ENCODE results near the gene ABHD14A.

ABHD14A gene

DNA sequence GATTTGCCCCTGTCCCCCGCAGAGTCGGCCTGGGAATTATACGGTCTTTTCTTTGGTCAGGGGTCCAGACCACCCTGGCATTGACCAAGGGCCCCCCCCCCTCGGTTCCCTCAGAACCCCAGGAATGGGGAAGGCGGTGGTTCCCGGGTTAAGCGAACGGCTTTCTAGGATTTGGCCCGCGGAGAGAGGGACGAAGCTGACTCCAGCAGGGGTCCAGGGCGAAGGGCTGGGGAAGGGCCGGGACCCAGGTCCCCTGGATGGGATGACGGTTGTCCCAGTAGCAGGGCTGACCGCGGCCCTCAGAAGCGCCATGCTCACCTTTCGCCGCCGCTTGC lies 33.4 kb upstream of the ABHD14A start:
- FAIRE-seq, result no peak

DNA sequence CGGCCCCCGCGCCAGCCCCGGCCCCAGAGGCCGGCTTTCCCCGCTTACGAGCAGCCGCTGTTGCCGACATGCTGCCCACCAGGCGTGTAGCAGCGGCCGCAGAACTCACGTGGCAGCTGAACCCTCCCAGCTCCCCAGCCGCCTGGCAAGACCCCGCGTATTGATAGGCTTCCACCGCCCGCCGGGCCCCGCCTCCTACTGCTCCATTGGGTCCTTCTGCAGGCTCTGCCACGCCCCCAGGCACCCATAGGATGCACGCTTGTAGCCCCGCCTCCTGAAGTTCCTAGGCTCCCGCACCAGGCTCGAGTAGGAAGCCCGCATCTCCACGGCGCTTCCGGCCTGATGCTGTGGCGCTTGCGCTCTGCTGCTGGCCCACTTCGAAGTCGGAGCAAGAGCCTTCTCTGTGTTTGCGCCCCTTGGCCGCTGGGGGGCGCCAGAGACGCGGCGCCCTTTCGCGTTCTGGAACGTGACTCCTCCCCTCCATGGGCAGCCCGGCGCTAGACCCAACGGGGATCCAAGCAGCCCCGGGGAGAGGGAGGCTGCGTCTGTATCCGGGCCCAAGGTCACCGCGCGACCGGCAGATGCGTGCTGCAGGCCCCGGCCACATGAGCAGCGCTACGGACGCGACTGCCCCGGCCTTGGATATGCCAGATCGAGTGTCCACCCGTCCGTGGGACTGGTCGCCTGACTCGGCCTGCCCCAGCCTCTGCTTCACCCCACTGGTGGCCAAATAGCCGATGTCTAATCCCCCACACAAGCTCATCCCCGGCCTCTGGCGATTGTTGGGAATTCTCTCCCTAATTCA lies 32.9 kb upstream of the ABHD14A start, which contains the start of the genes PARP3 and RRP9:
Gene PARP3 (plus strand): TSS at position 566 of the 805 bp plus-strand sequence. CDS start 993 bp downstream, outside the sequence.
Gene RRP9 (minus strand): TSS at position 107 of the 805 bp plus-strand sequence. CDS start 37 bp downstream, at position 70.
- peak; percentile 99 for FAIRE-seq

GRCh38 chr3:51942603-51943450 lies 32.0 kb upstream of the ABHD14A start:
- FAIRE-seq, result no peak

DNA sequence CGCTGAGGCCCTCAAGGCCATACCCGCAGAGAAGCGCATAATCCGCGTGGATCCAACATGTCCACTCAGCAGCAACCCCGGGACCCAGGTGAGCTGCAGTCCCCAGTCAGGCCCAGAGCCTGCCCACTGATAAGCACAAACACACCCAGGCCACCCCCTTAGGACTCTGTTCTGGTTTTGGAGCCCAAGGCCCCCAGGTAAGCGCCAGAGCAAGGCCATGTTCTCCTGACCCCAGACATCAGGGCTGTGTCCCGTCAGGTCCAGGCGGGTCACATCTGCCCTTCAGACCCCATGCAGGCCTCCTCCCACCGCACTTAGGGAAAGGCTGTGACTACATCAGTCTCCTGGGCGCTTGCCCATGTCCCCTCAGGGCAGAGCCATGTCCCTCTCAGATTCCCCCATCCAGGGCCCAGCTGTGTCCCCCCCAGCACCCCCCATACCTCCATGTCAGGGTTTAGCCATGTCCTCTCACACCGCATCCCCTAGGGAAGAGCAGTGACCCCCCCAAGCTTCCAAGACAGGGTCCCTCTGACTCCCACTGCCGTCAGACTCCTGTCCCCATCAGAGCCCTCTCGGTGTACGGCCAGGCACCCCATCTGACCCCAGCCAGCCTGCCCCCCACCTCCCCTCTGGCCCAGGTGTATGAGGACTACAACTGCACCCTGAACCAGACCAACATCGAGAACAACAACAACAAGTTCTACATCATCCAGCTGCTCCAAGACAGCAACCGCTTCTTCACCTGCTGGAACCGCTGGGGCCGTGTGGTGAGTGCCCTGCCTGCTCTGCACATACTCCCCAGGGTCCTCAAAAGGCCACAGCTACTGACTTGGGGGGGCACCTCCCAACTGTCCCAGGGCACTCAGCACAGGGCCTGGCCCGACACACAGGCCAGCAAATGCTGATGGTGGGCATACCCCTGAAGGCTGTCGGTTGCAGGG lies 31.1 kb upstream of the ABHD14A start:
- no peak for FAIRE-seq

- FAIRE-seq, result no peak
Measured at GRCh38 chr3:51944451-51945021, 30.3 kb upstream of the ABHD14A start.

DNA sequence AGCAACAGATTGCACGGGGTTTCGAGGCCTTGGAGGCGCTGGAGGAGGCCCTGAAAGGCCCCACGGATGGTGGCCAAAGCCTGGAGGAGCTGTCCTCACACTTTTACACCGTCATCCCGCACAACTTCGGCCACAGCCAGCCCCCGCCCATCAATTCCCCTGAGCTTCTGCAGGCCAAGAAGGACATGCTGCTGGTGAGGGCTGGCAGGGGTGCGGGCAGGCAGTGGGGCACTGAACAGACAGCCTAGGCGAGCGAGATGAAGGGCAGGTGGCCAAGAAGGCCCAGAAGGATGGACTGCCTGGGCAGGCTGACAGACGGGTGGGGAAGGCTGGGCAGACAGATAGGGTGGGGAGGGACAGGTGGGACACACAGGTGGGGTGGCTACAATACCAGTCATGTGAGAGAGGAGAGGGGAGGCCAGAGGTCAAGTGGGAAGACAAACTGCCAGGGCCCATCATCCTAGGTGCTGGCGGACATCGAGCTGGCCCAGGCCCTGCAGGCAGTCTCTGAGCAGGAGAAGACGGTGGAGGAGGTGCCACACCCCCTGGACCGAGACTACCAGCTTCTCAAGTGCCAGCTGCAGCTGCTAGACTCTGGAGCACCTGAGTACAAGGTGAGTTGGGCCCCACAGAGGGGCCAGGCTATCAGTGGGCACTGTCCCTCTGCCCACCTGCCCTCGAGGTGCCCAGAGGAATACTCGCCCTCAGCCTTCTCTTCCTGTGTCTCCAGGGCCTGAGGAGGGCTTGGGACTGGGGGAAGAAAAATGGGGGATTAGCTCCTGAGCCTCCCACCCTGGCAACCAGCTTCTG lies 29.6 kb upstream of the ABHD14A start:
- FAIRE-seq, result no peak

GRCh38 chr3:51945926-51946705 lies 28.7 kb upstream of the ABHD14A start:
- no peak for FAIRE-seq

GRCh38 chr3:51946796-51947195 lies 28.1 kb upstream of the ABHD14A start:
- no peak for FAIRE-seq

- no peak for FAIRE-seq
Measured at GRCh38 chr3:51947215-51947900, 27.5 kb upstream of the ABHD14A start.

DNA sequence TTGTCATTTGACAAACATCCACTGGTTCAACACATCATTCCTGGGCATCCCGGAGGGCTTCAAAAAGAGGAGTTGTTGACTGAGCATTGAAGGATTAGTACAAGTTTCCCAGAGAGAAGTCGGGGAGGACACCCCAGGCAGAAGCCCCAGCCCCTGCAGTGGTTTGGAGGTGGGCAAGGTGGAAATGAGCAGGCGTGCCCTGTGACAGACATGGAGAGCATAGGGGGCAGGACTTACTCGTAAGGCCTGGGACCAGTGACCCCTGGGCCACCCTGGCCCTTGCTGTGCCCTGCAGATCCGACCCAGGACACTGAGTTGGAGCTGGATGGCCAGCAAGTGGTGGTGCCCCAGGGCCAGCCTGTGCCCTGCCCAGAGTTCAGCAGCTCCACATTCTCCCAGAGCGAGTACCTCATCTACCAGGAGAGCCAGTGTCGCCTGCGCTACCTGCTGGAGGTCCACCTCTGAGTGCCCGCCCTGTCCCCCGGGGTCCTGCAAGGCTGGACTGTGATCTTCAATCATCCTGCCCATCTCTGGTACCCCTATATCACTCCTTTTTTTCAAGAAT lies 26.8 kb upstream of the ABHD14A start:
- no peak for FAIRE-seq

DNA sequence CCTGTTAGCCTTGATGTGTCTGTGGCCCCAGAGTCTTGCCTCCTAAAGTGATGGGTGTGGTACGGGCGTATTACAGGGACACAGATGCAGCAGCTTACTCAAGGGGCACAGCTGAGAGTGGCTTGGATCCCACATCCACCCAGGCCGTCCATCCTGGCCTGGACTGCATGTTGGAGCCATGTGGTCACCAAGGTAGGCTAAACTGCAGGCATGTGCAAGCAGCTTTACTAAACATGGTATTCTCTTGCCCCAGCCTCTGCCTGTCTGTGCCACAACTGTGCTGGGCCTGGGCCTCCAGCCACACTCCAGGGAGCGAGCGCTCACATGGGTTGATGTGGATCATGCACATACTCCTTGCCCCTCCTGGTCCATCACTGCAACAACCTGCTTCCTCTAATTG lies 25.7 kb upstream of the ABHD14A start:
- no peak for FAIRE-seq

- FAIRE-seq, result no peak
Measured at GRCh38 chr3:51950899-51951298, 24.0 kb upstream of the ABHD14A start.

DNA sequence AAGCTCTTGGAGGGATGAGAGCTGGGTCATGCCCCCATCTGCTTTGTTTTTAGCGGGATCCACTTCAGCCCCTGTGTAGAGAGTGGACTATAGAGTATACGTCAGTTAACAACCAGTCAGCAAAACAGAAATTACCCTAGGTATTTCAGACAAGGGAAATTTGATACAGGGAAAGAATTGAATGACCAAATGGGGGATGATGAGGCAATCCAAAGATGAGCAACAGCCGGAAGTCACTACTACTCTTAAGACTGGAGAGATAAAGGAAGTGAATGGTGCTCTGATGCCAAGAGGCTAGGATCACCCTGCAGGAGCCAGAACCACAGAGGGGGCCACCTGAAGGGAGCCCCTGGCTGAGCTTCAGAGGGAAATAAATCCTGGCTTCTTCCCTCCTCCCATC lies 21.4 kb upstream of the ABHD14A start:
- FAIRE-seq, result no peak

DNA sequence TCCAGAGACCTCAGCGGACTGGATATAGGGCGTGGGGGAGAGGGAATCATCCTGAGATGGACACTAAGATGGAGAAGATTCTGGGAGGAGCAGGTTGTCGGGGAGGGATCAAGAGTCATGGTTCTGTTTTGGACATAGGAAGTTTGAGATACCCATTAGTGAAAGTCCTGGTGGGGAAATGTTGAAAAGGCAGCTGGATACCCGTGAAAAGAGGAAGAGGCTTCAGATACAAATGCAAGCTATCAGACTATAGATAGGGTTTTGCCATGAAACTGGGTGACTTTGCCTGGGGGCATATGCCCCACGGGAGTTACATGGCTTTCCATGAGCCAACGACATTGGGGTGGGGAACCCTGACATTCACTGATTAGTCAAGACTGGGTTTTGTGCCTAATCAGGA lies 20.8 kb upstream of the ABHD14A start:
- no peak for FAIRE-seq

DNA sequence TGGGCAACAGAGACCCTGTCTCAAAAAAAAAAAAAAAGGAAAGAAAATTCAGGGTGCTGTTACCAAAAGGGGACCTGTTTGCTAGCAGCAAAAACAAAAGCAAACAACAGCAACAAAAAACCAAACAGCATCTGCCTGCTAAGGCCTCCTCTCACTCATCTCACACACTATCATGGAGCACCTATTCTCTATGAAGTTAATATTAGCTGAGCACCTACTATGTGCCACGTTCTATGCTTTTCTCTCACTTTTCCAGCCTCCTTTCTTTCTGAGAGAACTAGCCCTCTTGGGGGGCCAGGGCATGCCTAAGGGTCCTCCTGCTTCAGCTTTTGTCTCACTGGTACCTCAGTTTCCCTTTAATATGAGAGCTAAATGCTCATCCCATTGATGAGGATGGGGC lies 20.2 kb upstream of the ABHD14A start:
- no peak for FAIRE-seq

- no peak for FAIRE-seq
Measured at GRCh38 chr3:51955175-51955892, 19.5 kb upstream of the ABHD14A start, which contains the start of gene GPR62. TSS of gene GPR62 (plus strand) at chr3:51955381. CDS start at chr3:51955653, 272 bp downstream.

DNA sequence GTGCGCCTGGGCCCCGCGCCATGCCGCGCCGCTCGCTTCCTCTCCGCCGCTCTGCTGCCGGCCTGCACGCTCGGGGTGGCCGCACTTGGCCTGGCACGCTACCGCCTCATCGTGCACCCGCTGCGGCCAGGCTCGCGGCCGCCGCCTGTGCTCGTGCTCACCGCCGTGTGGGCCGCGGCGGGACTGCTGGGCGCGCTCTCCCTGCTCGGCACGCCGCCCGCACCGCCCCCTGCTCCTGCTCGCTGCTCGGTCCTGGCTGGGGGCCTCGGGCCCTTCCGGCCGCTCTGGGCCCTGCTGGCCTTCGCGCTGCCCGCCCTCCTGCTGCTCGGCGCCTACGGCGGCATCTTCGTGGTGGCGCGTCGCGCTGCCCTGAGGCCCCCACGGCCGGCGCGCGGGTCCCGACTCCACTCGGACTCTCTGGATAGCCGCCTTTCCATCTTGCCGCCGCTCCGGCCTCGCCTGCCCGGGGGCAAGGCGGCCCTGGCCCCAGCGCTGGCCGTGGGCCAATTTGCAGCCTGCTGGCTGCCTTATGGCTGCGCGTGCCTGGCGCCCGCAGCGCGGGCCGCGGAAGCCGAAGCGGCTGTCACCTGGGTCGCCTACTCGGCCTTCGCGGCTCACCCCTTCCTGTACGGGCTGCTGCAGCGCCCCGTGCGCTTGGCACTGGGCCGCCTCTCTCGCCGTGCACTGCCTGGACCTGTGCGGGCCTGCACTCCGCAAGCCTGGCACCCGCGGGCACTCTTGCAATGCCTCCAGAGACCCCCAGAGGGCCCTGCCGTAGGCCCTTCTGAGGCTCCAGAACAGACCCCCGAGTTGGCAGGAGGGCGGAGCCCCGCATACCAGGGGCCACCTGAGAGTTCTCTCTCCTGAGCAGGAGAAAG lies 18.7 kb upstream of the ABHD14A start:
- no peak for FAIRE-seq
